SJCRH30 (cell line): Measurements from ENCODE around the gene NMD3. TPM values are rescaled to one million over a fixed set of nuclear protein-coding genes. Genes with fewer than 3 reads are reported as not detected.

Experiments
- DNase-seq, 2 experiments: peaks; one replicate each; pipeline ENCODE4 v3.0.0-alpha.2; 2015 to 2020
- H3K27ac ChIP-seq: fragments of 250-450 bp; sonication (Bioruptor Pico); 2 replicates; pipeline ENCODE4 v1.5.1; 2020; ENCODE audit warnings: mild to moderate bottlenecking, moderate library complexity
- H3K27me3 ChIP-seq: fragments of 250-450 bp; sonication (Bioruptor Pico); 2 replicates; pipeline ENCODE4 v1.5.1; 2020; ENCODE audit warnings: mild to moderate bottlenecking, moderate library complexity
- H3K36me3 ChIP-seq: fragments of 250-450 bp; sonication (Bioruptor Pico); 2 replicates; pipeline ENCODE4 v1.5.1; 2020; ENCODE audit warnings: mild to moderate bottlenecking, moderate library complexity
- H3K4me1 ChIP-seq: fragments of 250-450 bp; sonication (Bioruptor Pico); 2 replicates; pipeline ENCODE4 v1.5.1; 2020; ENCODE audit warnings: mild to moderate bottlenecking, moderate library complexity
- H3K4me3 ChIP-seq: fragments of 250-450 bp; sonication (Bioruptor Pico); 2 replicates; pipeline ENCODE4 v1.5.1; 2020; ENCODE audit warnings: mild to moderate bottlenecking, moderate library complexity
- H3K9me3 ChIP-seq: fragments of 250-450 bp; sonication (Bioruptor Pico); replicated peaks from 2 replicates; pipeline ENCODE4 v1.5.1; 2020; ENCODE audit warnings: mild to moderate bottlenecking, moderate library complexity
- total RNA-seq: library from RNA; depleted of rRNA; stranded (reverse); fragments of >200 nt; shearing (Covaris generic); gene quantifications from 2 replicates; pipeline ENCODE4 v1.2.3, GENCODE V29; 2014

NMD3 gene
- total RNA-seq, 1 experiment from 2014 or later = 73.1 TPM

DNA sequence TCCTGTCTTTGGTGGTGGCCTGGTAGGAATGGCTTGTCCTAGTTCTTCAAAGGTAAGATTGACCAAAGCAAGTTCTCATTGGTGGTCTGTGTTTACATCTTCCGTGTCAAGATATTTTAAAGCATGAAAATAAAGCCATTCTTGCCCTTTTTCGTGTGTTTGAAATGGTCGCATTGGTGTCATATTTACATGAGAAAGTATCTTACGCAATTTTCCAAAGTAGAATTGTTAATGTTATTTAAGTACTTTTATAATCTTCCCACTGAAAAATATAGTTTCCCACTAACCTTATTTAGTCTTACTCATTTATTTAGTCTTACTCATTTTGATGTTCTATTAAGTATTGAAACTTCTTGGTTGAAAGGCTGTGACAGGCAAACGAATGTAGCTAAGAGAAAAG, 31.0 kb downstream of the NMD3 start:
- peaks cover 59% of the 10 kb centered on the region for H3K36me3 ChIP-seq
- no peak for DNase-seq
- no peak overlapping the region for H3K4me3 ChIP-seq
- H3K27ac ChIP-seq = no peak overlapping the region
- H3K27me3 ChIP-seq = no peaks in the 10 kb centered on the region
- H3K4me1 ChIP-seq = no peaks in the 10 kb centered on the region
- H3K9me3 ChIP-seq = no peaks in the 10 kb centered on the region

DNA sequence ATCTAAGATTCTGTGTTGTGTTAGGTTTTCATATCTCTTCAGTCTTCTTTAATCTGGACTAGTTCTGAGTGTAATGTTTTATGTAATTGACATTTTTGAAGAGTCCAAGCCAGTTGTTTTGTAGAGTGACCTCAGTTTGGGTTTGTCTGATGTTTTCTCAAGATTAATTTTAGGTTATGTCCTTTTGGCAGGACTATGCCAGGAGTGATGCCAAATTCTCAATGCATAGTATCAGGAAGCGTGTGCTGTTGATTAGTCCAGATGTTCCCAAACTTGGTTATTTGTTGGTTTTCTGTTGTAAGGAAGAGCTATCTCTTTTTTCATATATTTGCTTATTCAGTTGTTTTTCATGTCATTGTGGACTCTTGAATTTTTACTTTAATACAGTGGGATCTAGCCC, 32.6 kb downstream of the NMD3 start:
- no peaks in the 10 kb centered on the region for H3K4me1 ChIP-seq
- no peaks in the 10 kb centered on the region for H3K9me3 ChIP-seq
- H3K27ac ChIP-seq = no peak overlapping the region
- H3K27me3 ChIP-seq = no peaks in the 10 kb centered on the region
- no peak overlapping the region for H3K4me3 ChIP-seq
- peaks cover 55% of the 10 kb centered on the region for H3K36me3 ChIP-seq
- DNase-seq = no peak

DNA sequence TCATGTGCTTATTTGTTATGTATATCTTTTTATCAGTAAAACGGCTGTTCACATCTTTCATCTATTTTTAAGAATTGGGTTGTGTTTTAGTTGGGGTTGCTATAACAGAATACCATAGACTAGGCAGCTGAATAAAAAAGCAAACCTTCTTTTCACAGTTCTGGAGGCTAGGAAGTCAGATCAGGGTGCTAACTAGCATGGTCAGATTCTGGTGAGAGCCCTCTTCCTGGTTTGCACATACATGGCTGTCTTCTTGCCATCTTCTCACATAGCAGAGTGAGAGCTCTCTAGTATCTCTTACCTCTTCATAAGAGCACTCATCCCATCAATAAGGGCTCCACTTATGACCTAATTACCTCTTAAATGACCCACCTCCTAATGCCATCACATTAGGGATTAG, 33.8 kb downstream of the NMD3 start:
- no peak for DNase-seq
- peaks cover 43% of the 10 kb centered on the region for H3K36me3 ChIP-seq
- no peaks in the 10 kb centered on the region for H3K9me3 ChIP-seq
- no peaks in the 10 kb centered on the region for H3K4me1 ChIP-seq
- H3K27ac ChIP-seq = no peak overlapping the region
- H3K27me3 ChIP-seq = no peaks in the 10 kb centered on the region
- no peak overlapping the region for H3K4me3 ChIP-seq

DNA sequence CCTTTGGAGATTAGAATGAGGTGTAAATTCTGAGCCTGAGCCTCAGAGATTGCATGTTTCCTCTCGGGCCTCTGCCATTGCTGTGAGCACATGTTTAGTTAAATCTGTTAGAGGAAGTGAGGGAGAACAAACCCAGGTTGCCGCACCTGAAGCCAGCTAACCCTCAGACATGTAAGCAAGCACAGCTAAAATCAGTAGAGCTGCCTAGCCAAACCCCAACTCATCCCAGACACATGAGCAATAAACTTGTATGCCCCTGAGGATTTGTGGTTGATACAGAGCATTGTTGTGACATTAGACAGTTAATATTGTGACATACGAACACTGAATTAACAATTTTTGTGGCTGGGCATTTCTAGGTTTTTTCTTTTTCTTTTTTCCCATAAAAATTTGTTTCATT, 41.9 kb downstream of the NMD3 start:
- no peak overlapping the region for H3K4me3 ChIP-seq
- peaks cover 5% of the 10 kb centered on the region; the same call in 1 of the 2 replicates for H3K4me1 ChIP-seq
- no peak overlapping the region for H3K27ac ChIP-seq
- no peaks in the 10 kb centered on the region for H3K9me3 ChIP-seq
- no peaks in the 10 kb centered on the region for H3K36me3 ChIP-seq
- no peak for DNase-seq
- H3K27me3 ChIP-seq = no peaks in the 10 kb centered on the region

DNA sequence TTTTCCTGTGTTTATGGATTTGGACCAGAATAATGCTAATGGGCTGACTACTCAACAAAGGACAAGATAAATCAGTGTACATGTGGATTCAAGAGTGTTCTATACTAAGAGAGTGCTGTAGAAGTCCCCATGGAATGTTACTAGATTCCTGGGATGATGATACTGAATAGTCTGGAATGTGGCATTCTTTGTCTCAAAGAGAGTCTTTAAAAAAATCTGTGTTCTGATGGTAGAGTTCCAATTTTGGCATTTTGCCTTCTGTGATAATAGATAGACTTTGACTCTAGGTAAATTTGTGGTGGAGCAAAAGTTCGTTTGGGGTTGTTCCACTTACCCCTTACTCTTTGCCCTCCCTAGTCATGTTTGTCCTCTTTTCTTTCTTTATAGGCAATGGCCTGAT, 43.7 kb downstream of the NMD3 start:
- no peak overlapping the region for H3K4me3 ChIP-seq
- no peak overlapping the region for H3K27ac ChIP-seq
- no peak for DNase-seq
- H3K27me3 ChIP-seq = no peaks in the 10 kb centered on the region
- H3K4me1 ChIP-seq = peaks cover 5% of the 10 kb centered on the region; the same call in 1 of the 2 replicates
- no peaks in the 10 kb centered on the region for H3K9me3 ChIP-seq
- no peaks in the 10 kb centered on the region for H3K36me3 ChIP-seq

DNA sequence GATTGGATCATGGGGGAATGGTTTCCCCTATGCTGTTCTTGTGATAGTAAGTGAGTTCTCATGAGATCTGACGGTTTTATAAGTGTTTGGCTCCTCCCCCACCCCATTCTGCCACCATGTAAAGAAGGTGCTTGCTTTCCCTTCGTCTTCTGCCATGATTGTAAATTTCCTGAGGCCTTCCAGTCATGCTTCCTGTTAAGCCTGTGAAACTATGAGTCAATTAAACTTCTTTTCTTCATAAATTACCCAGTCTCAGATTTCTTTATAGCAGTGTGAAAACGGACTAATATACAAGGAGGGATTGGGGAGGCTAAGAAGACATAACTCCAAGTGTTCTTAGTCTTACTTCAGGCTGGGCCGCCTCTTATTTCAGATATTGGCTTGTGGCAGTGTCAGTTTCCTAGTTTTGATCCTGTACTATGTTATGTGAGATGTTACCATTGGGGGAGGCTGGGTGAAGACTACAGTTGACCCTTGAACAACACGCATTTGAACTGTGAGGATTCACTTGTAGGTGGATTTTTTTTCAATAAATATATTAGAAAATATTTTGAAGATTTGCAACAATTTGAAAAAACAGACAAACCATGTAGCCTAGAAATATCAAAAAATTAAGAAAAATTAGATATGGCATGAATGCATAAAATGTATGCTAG, 44.9 kb downstream of the NMD3 start:
- DNase-seq = no peak
- no peaks in the 10 kb centered on the region for H3K27me3 ChIP-seq
- H3K4me3 ChIP-seq = no peak overlapping the region
- H3K4me1 ChIP-seq = peaks cover 5% of the 10 kb centered on the region; the same call in 1 of the 2 replicates
- peak overlapping the region; percentile 40 for H3K27ac ChIP-seq
- no peaks in the 10 kb centered on the region for H3K36me3 ChIP-seq
- H3K9me3 ChIP-seq = no peaks in the 10 kb centered on the region

DNA sequence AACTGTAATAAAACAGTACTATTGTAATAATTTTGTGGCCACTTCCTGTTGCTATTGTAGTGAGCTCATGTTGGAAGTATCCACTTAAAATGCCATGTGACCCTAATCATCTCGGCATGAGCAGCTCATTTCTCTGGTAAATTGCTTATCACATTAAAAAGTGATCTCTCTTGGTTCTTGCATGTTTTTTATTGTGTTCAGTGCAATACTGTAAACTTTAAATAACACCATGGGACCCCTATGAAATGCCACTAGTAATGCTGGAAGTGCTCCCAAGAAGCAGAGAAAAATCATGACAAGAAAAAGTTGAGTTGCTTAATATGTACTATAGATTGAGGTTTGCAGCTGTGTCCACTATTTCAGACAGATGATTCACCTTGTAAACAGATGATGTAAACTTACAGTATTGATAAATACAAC, 45.6 kb downstream of the NMD3 start:
- Histone ChIP-seq H3K9me3 (no peaks in the 10 kb centered on the region), H3K27me3 (no peaks in the 10 kb centered on the region), H3K36me3 (no peaks in the 10 kb centered on the region), H3K4me3 (no peak overlapping the region), H3K27ac (peak overlapping the region; percentile 40), H3K4me1 (peaks cover 5% of the 10 kb centered on the region; the same call in 1 of the 2 replicates)
- DNase-seq = peak in 1 of 2 experiments; percentile 8

DNA sequence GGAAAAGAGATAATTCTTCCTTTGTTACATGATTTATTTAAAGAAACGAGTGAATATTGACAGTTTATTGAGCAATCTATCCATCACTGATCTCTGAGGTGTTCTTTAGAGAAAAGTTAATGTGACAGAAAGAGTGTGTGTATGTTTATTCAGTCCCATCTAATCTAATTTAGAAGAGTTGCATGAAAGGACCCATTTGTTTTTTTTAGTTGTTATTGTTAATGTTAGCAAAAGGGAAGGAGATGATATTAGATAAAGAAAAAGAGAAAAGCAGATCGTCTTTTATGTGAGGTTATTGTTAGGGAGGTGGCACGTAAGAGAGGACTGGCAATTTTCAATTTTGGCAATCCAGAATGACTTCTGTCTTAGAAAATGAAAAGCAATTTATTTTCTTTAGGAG, 46.5 kb downstream of the NMD3 start:
- no peak for DNase-seq
- no peak overlapping the region for H3K27ac ChIP-seq
- no peaks in the 10 kb centered on the region for H3K27me3 ChIP-seq
- no peak overlapping the region for H3K4me3 ChIP-seq
- no peaks in the 10 kb centered on the region for H3K9me3 ChIP-seq
- peaks cover 5% of the 10 kb centered on the region; the same call in 1 of the 2 replicates for H3K4me1 ChIP-seq
- H3K36me3 ChIP-seq = no peaks in the 10 kb centered on the region

DNA sequence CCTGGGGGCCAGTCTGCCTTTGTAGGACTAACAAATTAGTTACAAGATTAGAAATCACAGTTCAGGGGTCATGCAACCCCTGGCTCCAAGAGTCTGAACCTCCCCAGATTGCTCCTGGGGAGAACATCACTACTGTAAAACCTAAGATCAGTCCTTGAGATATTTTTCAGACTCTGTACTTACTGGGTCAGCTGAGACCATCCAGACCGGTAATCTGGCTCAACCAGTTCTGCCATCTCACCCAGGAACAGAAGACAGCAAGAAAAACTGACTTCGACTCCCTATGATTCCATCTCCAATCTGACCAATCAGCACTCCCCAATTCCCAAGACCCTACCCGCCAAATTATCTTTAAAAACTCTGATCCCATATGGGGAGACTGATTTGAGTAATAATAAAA, 47.5 kb downstream of the NMD3 start:
- Histone ChIP-seq H3K4me1 (peaks cover 5% of the 10 kb centered on the region; the same call in 1 of the 2 replicates), H3K36me3 (no peaks in the 10 kb centered on the region), H3K9me3 (no peaks in the 10 kb centered on the region), H3K4me3 (no peak overlapping the region), H3K27me3 (no peaks in the 10 kb centered on the region), H3K27ac (no peak overlapping the region)
- DNase-seq = no peak

DNA sequence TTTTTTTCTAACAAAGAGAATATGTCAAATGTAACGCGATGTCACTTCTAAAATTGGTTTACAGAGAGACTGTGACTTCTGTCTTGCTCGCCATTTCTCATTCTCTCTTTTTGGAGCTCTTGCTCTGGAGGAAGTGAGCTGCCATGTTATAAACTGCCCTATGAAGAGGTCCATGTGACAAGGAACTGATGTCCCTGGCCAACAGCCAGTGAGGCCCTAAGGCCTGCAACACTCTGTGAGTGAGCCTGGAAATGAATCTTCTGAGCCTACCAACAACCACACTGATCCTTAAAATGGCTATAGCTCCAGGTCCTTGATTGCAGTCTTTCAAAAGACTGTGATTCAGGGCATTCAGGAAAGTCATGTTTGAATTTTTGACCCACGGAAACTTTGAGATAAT, 49.9 kb downstream of the NMD3 start:
- Histone ChIP-seq H3K36me3 (no peaks in the 10 kb centered on the region), H3K9me3 (no peaks in the 10 kb centered on the region), H3K27me3 (no peaks in the 10 kb centered on the region), H3K4me3 (no peak overlapping the region), H3K4me1 (peaks cover 5% of the 10 kb centered on the region; the same call in 1 of the 2 replicates), H3K27ac (no peak overlapping the region)
- no peak for DNase-seq

DNA sequence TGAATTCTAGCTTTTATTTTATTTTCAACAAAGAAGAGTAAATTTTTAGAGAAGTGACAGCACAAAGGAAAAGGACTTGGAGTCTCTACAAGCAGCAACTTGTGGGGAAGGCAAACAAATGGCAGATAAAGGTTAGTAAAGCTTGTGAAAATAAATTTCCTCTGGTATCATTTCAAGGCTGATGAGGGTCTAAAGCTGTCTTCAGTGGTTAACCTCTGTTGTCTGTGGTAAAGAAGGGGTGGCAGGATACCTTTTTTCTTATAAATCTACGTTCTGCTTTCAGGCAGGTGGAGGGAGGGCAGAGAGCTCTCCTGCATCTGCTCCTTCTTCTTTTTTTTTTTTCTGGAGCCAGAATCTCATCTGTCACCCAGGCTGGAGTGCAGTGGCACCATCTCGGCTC, 50.5 kb downstream of the NMD3 start:
- H3K4me1 ChIP-seq = peaks cover 2% of the 10 kb centered on the region; the same call in 1 of the 2 replicates
- H3K27ac ChIP-seq = no peak overlapping the region
- no peaks in the 10 kb centered on the region for H3K9me3 ChIP-seq
- DNase-seq = no peak
- no peaks in the 10 kb centered on the region for H3K27me3 ChIP-seq
- H3K36me3 ChIP-seq = no peaks in the 10 kb centered on the region
- no peak overlapping the region for H3K4me3 ChIP-seq

DNA sequence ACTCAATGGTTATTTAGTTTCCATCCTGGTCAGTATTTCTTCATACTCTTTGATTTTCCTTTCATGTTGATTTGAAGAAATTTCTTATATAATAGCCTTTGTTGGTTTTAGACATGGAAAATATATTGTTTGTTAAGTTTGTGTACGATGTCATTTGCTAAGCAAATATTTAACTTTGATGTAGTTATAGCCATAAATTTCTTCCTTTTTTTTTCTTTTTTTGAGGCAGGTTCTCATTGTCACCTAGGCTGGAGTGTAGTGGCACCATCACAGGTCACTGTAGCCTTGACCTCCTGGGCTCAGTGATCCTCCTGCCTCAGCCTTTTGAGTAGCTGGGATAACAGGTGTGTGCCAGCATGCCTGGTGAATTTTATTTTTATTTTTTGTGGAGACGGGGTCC, 51.4 kb downstream of the NMD3 start:
- Histone ChIP-seq H3K27ac (no peak overlapping the region), H3K36me3 (no peaks in the 10 kb centered on the region), H3K4me3 (no peak overlapping the region), H3K9me3 (no peaks in the 10 kb centered on the region), H3K27me3 (no peaks in the 10 kb centered on the region), H3K4me1 (no peaks in the 10 kb centered on the region)
- no peak for DNase-seq

DNA sequence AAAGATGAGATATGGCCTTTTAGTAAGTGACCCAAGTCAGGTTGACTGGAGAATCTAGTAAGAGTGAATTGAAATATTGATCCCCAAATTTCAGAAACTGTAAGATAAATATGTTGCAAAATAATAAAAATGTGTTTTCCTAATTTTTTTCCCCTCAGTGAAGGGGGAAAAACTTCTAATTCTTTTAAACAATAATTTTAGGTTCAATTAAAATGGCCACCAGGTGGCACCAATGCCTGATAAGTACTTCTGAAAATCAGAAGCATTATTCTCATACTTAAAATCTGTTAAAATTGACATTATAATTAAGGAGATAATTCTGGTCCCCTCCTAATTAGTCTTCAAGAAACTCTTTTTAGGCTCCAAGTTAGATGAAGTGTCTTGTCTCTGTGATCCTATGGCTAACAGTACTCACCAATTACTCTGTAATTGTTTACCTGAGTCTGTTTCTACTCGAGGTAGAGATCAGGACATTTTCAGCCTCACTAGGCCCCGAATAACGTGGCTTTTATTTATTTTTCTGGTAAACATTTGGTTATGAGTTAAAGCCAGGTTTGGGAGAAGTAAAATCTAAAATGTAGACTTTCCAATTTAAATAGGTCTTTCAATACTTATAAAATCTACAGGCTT, 52.6 kb downstream of the NMD3 start:
- no peaks in the 10 kb centered on the region for H3K27me3 ChIP-seq
- H3K4me1 ChIP-seq = no peaks in the 10 kb centered on the region
- DNase-seq = peak in 1 of 2 experiments; percentile 58
- no peak overlapping the region for H3K4me3 ChIP-seq
- no peak overlapping the region for H3K27ac ChIP-seq
- no peaks in the 10 kb centered on the region for H3K36me3 ChIP-seq
- no peaks in the 10 kb centered on the region for H3K9me3 ChIP-seq

DNA sequence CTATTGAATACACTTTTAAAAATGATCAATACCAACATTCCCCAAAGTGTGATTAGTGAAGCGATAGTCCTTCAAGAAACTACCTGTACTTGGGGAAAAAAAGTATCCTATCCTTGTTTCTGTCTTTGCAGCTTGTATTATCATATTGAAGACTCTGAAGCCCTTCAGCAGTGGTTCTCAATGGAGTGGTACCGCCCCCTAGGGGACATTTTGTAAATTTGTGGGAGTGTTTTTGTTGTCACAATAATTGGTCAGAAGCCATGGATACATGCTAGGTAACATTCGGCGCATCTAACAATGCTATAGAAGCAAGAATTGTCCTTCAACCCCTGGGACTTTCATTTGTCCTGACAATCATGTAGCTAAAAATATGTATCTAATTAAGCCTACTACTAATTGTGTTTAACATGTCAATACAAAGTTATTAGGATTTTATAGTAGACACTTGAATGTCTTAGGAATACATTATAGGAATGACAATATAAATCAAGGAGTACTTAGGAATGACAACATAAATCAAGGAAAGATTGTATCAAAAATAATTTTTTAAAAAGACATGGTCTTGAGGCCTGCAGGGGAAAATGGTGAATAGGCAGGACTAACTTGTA, 53.7 kb downstream of the NMD3 start:
- Histone ChIP-seq H3K27ac (no peak overlapping the region), H3K9me3 (no peaks in the 10 kb centered on the region), H3K4me3 (no peak overlapping the region), H3K36me3 (no peaks in the 10 kb centered on the region), H3K4me1 (no peaks in the 10 kb centered on the region), H3K27me3 (no peaks in the 10 kb centered on the region)
- peak; percentile 45 to 78 for DNase-seq

DNA sequence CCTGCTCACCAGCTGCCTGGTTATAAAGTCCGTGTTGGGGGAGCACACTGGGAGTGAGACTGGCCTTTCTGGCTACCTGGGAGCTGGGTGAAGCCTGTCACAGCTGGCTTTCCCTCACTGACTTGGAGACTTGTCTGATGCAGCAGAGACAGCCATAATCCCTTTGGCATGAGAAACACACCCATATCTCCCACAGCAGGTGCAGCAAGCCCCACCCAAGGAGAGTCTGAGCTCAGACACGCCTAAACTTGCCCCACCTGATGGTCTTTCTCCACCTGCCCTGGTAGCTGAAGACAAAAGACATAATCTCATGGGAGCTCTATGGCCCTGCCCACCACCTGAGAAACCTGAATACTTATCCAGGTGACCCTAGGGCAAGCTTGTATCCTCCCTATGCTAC, 54.8 kb downstream of the NMD3 start:
- no peak overlapping the region for H3K27ac ChIP-seq
- H3K36me3 ChIP-seq = no peaks in the 10 kb centered on the region
- no peak for DNase-seq
- H3K4me1 ChIP-seq = no peaks in the 10 kb centered on the region
- no peaks in the 10 kb centered on the region for H3K27me3 ChIP-seq
- no peak overlapping the region for H3K4me3 ChIP-seq
- no peaks in the 10 kb centered on the region for H3K9me3 ChIP-seq
